Activated naive CD4-positive, alpha-beta T cell treated with anti-CD3 and anti-CD28 coated beads for 36 hours (primary cell): Measurements from ENCODE around the gene ATXN2. TPM values are rescaled to one million over a fixed set of nuclear protein-coding genes. Genes with fewer than 3 reads are reported as not detected.
"Not testable (repeated sequence)": the region's sequence is repeated elsewhere in the genome, so short reads cannot be mapped to it uniquely, and the experiment has no call there.

Experiments used
- CTCF ChIA-PET: fragments of 350-600 bp; sonication (Branson Sonifier 250); formaldehyde crosslinking; loops from one replicate; lab custom pipeline; 2021; ENCODE audit warnings: antibody characterized with exemption; lab: Charles Lee
- DNase-seq: peaks from one replicate; pipeline ENCODE4 v3.0.0-alpha.2; 2020
- H3K27ac Mint-ChIP-seq: one replicate; pipeline ENCODE4 v1.8.0; 2021; ENCODE audit warnings: mild to moderate bottlenecking, mixed read lengths
- H3K27me3 Mint-ChIP-seq: one replicate; pipeline ENCODE4 v1.8.0; 2021; ENCODE audit warnings: low read depth, mixed read lengths
- H3K36me3 Mint-ChIP-seq: one replicate; pipeline ENCODE4 v1.8.0; 2021; ENCODE audit warnings: low read depth, mixed read lengths
- H3K4me1 Mint-ChIP-seq: one replicate; pipeline ENCODE4 v1.8.0; 2021; ENCODE audit warnings: low read depth, mixed read lengths
- H3K4me3 Mint-ChIP-seq: one replicate; pipeline ENCODE4 v1.8.0; 2021; ENCODE audit warnings: mild to moderate bottlenecking, moderate library complexity, mixed read lengths
- H3K9me3 Mint-ChIP-seq: one replicate; pipeline ENCODE4 v1.8.0; 2021; ENCODE audit warnings: mixed read lengths
- intact Hi-C: fragments of 100-400 bp; cut with micrococcal nuclease; formaldehyde crosslinking; loops from one replicate; pipeline ENCODE4 v1.15.1; 2023
- total RNA-seq, 2 experiments: library from RNA; stranded (reverse); gene quantifications; one replicate each; pipeline ENCODE4 v1.2.3, GENCODE V29; 2021

ATXN2 gene
- total RNA-seq, 2 experiments from 2014 or later, result 30.6 to 31.5 TPM

- intact Hi-C loops, result loop anchor here (2.0 to 10.0 kb wide), 5 partner anchors 51 to 817 kb away; partner anchors contain the start of genes BRAP, ERP29, PTPN11 and SH2B3
- Mint-ChIP-seq H3K4me3 (peak overlapping the region; percentile 95), H3K27ac (peak overlapping the region; percentile 83), H3K9me3 (no peaks in the 10 kb centered on the region), H3K27me3 (no peaks in the 10 kb centered on the region), H3K36me3 (peaks cover 2% of the 10 kb centered on the region), H3K4me1 (peaks cover 34% of the 10 kb centered on the region)
- CTCF ChIA-PET, result no interaction called here
- peak; percentile 33 for DNase-seq
Observed at GRCh38 chr12:111597831-111598636, 1.1 kb downstream of the ATXN2 start.

GRCh38 chr12:111596985-111597830, 1.9 kb downstream of the ATXN2 start:
- DNase-seq, result peak; percentile 32
- CTCF ChIA-PET, result no interaction called here

GRCh38 chr12:111595341-111595835, 3.7 kb downstream of the ATXN2 start:
- intact Hi-C loops, result loop anchor here (5.0 to 10.0 kb wide), 3 partner anchors 48 to 819 kb away; partner anchors contain the start of genes ERP29, PTPN11 and TMEM116
- DNase-seq, H3K4me3 Mint-ChIP-seq, H3K9me3 Mint-ChIP-seq, H3K27me3 Mint-ChIP-seq, H3K27ac Mint-ChIP-seq, H3K36me3 Mint-ChIP-seq: not testable (repeated sequence)
- CTCF ChIA-PET, result interaction anchor here (0.6 to 0.8 kb wide), 3 partner anchors 14 to 73 kb away, joined by 3 to 4 read pairs (median 3); no protein-coding TSS in a partner anchor
- H3K4me1 Mint-ChIP-seq, result peaks cover 38% of the 10 kb centered on the region

More at GRCh38 chr12:111596985-111597830, 1.9 kb downstream of the ATXN2 start:
- H3K27me3 Mint-ChIP-seq, result no peaks in the 10 kb centered on the region
- H3K27ac Mint-ChIP-seq, result peak overlapping the region; percentile 83
- no peaks in the 10 kb centered on the region for H3K9me3 Mint-ChIP-seq
- peaks cover 2% of the 10 kb centered on the region for H3K36me3 Mint-ChIP-seq
- H3K4me1 Mint-ChIP-seq, result peaks cover 38% of the 10 kb centered on the region
- intact Hi-C loops, result loop anchor here (2.0 to 10.0 kb wide), 4 partner anchors 50 to 818 kb away; partner anchors contain the start of genes BRAP, ERP29, PTPN11 and TMEM116
- peak overlapping the region; percentile 95 for H3K4me3 Mint-ChIP-seq

- peaks cover 34% of the 10 kb centered on the region for H3K4me1 Mint-ChIP-seq
- H3K27ac Mint-ChIP-seq, CTCF ChIA-PET, H3K36me3 Mint-ChIP-seq, DNase-seq, H3K9me3 Mint-ChIP-seq, H3K4me3 Mint-ChIP-seq, H3K27me3 Mint-ChIP-seq: not testable (repeated sequence)
- intact Hi-C loops, result loop anchor here (10.0 kb wide), 2 partner anchors 423 to 823 kb away; partner anchors contain the start of genes ERP29, PTPN11 and TMEM116
Observed at GRCh38 chr12:111591399-111592010, 7.6 kb downstream of the ATXN2 start.

- Mint-ChIP-seq H3K27ac (no peak overlapping the region), H3K9me3 (no peaks in the 10 kb centered on the region), H3K27me3 (no peaks in the 10 kb centered on the region), H3K4me1 (peaks cover 27% of the 10 kb centered on the region), H3K36me3 (peaks cover 4% of the 10 kb centered on the region), H3K4me3 (no peak overlapping the region)
- no peak for DNase-seq
- CTCF ChIA-PET, result no interaction called here
- intact Hi-C loops, result loop anchor here (10.0 kb wide), 2 partner anchors 424 to 824 kb away; partner anchors contain the start of genes ERP29, PTPN11 and TMEM116
Observed at GRCh38 chr12:111590552-111590951, 8.6 kb downstream of the ATXN2 start.

GRCh38 chr12:111589601-111590000, 9.5 kb downstream of the ATXN2 start:
- H3K36me3 Mint-ChIP-seq, result peaks cover 2% of the 10 kb centered on the region
- no peaks in the 10 kb centered on the region for H3K9me3 Mint-ChIP-seq
- intact Hi-C loops, result no loop called here
- DNase-seq, result no peak
- H3K27me3 Mint-ChIP-seq, result no peaks in the 10 kb centered on the region
- CTCF ChIA-PET, result no interaction called here
- H3K4me1 Mint-ChIP-seq, result peaks cover 19% of the 10 kb centered on the region
- H3K27ac Mint-ChIP-seq, result no peak overlapping the region
- H3K4me3 Mint-ChIP-seq, result no peak overlapping the region

GRCh38 chr12:111588010-111588409, 11.1 kb downstream of the ATXN2 start:
- no peaks in the 10 kb centered on the region for H3K27me3 Mint-ChIP-seq
- CTCF ChIA-PET, result interaction anchor here (0.7 kb wide), 1 partner anchor 13 kb away, joined by 3 read pairs; no protein-coding TSS in a partner anchor
- peaks cover 2% of the 10 kb centered on the region for H3K36me3 Mint-ChIP-seq
- no peak for DNase-seq
- no peak overlapping the region for H3K27ac Mint-ChIP-seq
- no peak overlapping the region for H3K4me3 Mint-ChIP-seq
- H3K9me3 Mint-ChIP-seq, result no peaks in the 10 kb centered on the region
- H3K4me1 Mint-ChIP-seq, result peaks cover 9% of the 10 kb centered on the region
- intact Hi-C loops, result no loop called here

- peaks cover 5% of the 10 kb centered on the region for H3K4me1 Mint-ChIP-seq
- no peaks in the 10 kb centered on the region for H3K9me3 Mint-ChIP-seq
- H3K27ac Mint-ChIP-seq, result no peak overlapping the region
- peaks cover 2% of the 10 kb centered on the region for H3K36me3 Mint-ChIP-seq
- DNase-seq, result no peak
- H3K4me3 Mint-ChIP-seq, result no peak overlapping the region
- CTCF ChIA-PET, result interaction anchor here (1.2 kb wide), 1 partner anchor 100 kb away, joined by 4 read pairs; no protein-coding TSS in a partner anchor
- H3K27me3 Mint-ChIP-seq, result no peaks in the 10 kb centered on the region
- intact Hi-C loops, result no loop called here
Observed at GRCh38 chr12:111586986-111587385, 12.1 kb downstream of the ATXN2 start.

- H3K4me3 Mint-ChIP-seq, result no peak overlapping the region
- intact Hi-C loops, result no loop called here
- no peaks in the 10 kb centered on the region for H3K27me3 Mint-ChIP-seq
- H3K9me3 Mint-ChIP-seq, result no peaks in the 10 kb centered on the region
- H3K4me1 Mint-ChIP-seq, result peaks cover 12% of the 10 kb centered on the region
- CTCF ChIA-PET, result interaction anchor here (0.6 kb wide), 1 partner anchor 58 kb away, joined by 4 read pairs; no protein-coding TSS in a partner anchor
- H3K36me3 Mint-ChIP-seq, result peaks cover 4% of the 10 kb centered on the region
- DNase-seq, result no peak
- no peak overlapping the region for H3K27ac Mint-ChIP-seq
Observed at GRCh38 chr12:111585690-111586089, 13.4 kb downstream of the ATXN2 start.

GRCh38 chr12:111584959-111585358, 14.2 kb downstream of the ATXN2 start:
- no peak for DNase-seq
- no peak overlapping the region for H3K27ac Mint-ChIP-seq
- peaks cover 12% of the 10 kb centered on the region for H3K4me1 Mint-ChIP-seq
- H3K9me3 Mint-ChIP-seq, result no peaks in the 10 kb centered on the region
- H3K36me3 Mint-ChIP-seq, result peaks cover 4% of the 10 kb centered on the region
- H3K27me3 Mint-ChIP-seq, result no peaks in the 10 kb centered on the region
- CTCF ChIA-PET, result no interaction called here
- no peak overlapping the region for H3K4me3 Mint-ChIP-seq
- intact Hi-C loops, result no loop called here

- peaks cover 13% of the 10 kb centered on the region for H3K4me1 Mint-ChIP-seq
- H3K27me3 Mint-ChIP-seq, DNase-seq, H3K4me3 Mint-ChIP-seq, intact Hi-C loops, H3K36me3 Mint-ChIP-seq, H3K27ac Mint-ChIP-seq, H3K9me3 Mint-ChIP-seq, CTCF ChIA-PET: not testable (repeated sequence)
Observed at GRCh38 chr12:111583506-111583905, 15.6 kb downstream of the ATXN2 start.
